ENCODE results near the gene CTRB1.
A peak's percentile ranks its signal among the peaks of the same experiment; 100 is the strongest.
"Not testable (repeated sequence)": the region's sequence is repeated elsewhere in the genome, so short reads cannot be mapped to it uniquely, and the experiment has no call there.

The CTRB1 gene

GRCh38 chr16:75264457-75264998, 45.7 kb downstream of the CTRB1 start:
- no peak for TF ChIP-seq CTCF (IDR thresholded peaks at IDR 0.05)
- DNase-seq (ENCODE audit: low spot score), result peak; percentile 75
- Histone ChIP-seq H3K4me3 (peak overlapping the region; percentile 91), H3K27ac (peak overlapping the region; percentile 94 to 97)

DNA sequence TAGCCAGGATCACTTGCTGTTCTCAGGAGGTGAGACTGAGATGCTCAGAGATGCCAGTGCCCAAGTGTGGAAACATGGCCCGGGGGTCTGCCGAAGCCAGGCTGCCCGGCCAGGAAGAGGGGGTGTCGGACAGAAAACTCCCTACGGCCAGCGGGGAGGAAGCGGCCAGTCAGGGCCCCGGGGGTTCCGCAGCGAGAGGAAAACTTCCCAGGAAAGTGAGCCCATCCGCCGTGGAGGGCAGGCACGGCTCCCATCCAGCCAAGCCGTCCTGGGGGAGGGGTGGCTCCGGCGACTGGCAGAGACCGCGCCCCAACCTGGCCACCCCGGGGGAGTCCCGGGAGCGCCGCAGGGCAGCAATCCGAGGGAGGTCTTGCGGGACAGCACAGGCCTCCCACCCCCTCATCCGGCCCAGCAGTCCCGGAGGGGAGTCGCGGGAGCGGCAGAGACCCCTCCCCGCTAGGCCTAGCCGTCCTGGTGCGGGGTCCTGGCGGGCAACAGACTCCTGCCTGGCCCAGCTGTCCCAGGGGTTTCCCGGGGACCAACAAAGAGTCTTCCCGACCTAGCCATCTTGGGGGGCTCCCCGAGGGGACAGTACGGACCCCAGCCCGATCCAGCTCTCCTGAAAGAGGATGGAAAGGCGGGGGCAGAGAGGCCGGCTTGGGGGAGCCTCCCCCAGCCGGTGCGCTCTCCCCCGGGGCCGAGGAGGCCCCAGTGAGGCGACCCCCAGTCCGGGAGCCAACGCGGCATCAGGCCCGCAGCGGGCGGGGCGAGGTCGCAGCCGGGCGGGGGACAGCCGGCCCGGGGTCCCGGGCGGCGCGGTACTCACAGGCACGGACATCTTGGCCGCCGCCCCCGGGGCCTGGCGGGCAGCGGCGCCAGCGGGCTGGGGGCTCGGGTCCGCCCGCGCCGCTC, 46.5 kb downstream of the CTRB1 start:
- Histone ChIP-seq H3K4me3 (peak overlapping the region; percentile 91), H3K27ac (peak overlapping the region; percentile 94 to 97)
- TF ChIP-seq CTCF (IDR thresholded peaks at IDR 0.05), result no peak
- DNase-seq (ENCODE audit: low spot score), result peak; percentile 82

DNA sequence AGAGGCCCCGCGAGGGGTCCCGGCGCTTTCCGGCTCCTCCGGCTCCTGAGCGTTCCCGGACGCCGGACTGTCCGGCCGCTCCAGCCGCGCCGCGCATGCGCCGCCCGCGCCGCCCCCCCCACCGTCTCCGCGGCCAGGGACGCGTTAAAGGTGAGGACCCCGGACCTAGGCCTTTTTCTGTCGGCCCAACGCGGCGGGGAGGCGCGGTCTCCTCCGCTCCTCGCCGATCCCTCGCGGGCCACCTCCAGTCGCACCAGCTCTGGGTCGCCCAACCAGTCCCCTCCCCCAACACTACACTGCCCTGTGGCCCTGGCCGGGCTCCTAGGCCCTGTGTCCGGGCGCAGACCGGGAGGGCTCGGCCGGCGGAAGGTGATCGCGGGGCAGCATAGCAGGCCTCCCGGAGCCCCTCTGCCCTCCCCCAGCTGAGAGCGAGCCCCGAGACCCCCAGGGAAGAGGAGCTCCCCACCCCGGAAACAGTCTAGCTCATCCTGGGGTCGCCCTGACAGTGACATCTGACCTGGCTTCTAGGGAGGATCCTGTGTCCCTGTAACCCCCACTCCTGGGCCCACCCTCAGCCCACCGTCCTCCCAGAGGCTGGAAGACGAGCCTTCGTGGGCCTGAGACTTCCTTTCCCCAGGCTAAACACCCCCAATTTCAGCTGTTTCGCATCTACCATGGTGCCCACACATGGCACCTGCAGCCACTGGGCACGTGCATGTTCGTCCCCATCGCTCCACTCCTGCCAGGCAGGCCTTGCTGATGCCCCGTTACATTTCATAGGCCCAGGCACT, 47.3 kb downstream of the CTRB1 start:
- Histone ChIP-seq H3K27ac (peak overlapping the region; percentile 94 to 97), H3K4me3 (peak overlapping the region; percentile 91)
- no peak for TF ChIP-seq CTCF (IDR thresholded peaks at IDR 0.05)
- peak; percentile 85 for DNase-seq (ENCODE audit: low spot score)

GRCh38 chr16:75266738-75267630, 48.2 kb downstream of the CTRB1 start:
- Histone ChIP-seq H3K27ac (peak overlapping the region; percentile 94 to 97), H3K4me3 (no peak overlapping the region)
- no peak for TF ChIP-seq CTCF (IDR thresholded peaks at IDR 0.05)
- peak; percentile 74 for DNase-seq (ENCODE audit: low spot score)

- no peak overlapping the region for H3K4me3 ChIP-seq
- peak; percentile 77 for DNase-seq (ENCODE audit: low spot score)
- H3K27ac ChIP-seq, result peak overlapping the region in 1 of 2 donors; percentile 50
- TF ChIP-seq CTCF (IDR thresholded peaks at IDR 0.05), result no peak
Observed at GRCh38 chr16:75267631-75268264, 49.0 kb downstream of the CTRB1 start.

DNA sequence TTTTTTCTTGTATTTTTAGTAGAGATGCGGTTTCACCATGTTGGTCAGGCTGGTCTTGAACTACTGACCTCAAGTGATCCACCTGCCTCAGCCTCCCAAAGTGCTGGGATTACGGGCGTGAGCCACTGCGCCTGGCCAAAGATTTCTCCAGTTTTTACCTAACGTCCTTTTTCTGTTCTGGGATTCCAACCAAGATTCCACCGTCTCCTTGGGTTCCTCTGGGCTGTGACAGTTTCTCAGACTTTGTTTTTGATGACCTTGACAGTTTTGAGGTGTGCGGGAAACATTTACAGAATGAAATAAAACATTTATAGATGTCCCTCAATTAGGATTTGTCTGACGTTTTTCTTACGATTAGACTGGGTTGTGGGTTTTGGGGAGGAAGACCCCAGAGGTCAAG, 50.6 kb downstream of the CTRB1 start:
- not testable (repeated sequence) for H3K4me3 ChIP-seq; H3K27ac ChIP-seq; DNase-seq (ENCODE audit: low spot score)

Data from coronary artery (tissue), 2 donors.